SK-N-SH (cell line): ENCODE results near the gene PTH2. TPM values are rescaled to one million over a fixed set of nuclear protein-coding genes. Genes with fewer than 3 reads are reported as not detected.

Experiments used
- CTCF ChIA-PET: fragments of 300-600, 350-600 bp; formaldehyde crosslinking; extraction: SDS; loops from one replicate; lab custom pipeline; 2021; lab: Yijun Ruan, JAX
- POLR2A ChIA-PET: fragments of 350-600 bp; sonication (Branson Sonifier 250); formaldehyde crosslinking; extraction: SDS; loops from one replicate; lab custom pipeline; 2020; ENCODE audit warnings: antibody characterized with exemption, inconsistent platforms; lab: Yijun Ruan, JAX
- DNase-seq: peaks from one replicate; pipeline ENCODE4 v3.0.0; 2012
- H2AFZ ChIP-seq: fragments of 200-600 bp; sonication (generic); 2 replicates; pipeline ENCODE4 v1.8.1; 2016; ENCODE audit warnings: antibody characterized with exemption, mild to moderate bottlenecking, low read depth
- H3F3A ChIP-seq: fragments of 200-600 bp; sonication (generic); replicated peaks from 2 replicates; pipeline ENCODE3; 2016; ENCODE audit warnings: antibody characterized with exemption, mild to moderate bottlenecking; ENCODE audit not compliant: insufficient read depth
- H3K27ac ChIP-seq, 2 experiments: fragments of 200-500 bp in 1 of 2; fragments of 200-600 bp in 1 of 2; sonication (Bioruptor generic) in 1 of 2; sonication (generic), shearing (Covaris generic) in 1 of 2; 2 replicates each; pipeline versions ENCODE4 v1.5.1 to v1.6.1; 2014 to 2016; ENCODE audit warnings: low read depth in 2 of 2, inconsistent platforms in 1 of 2, low read length in 1 of 2, mild to moderate bottlenecking in 1 of 2, mixed read lengths in 1 of 2
- H3K27me3 ChIP-seq: fragments of 200-600 bp; sonication (generic), shearing (Covaris generic); 2 replicates; pipeline ENCODE4 v1.6.1; 2016; ENCODE audit warnings: mixed run types; ENCODE audit not compliant: insufficient read depth
- H3K36me3 ChIP-seq, 2 experiments: fragments of 200-500 bp in 1 of 2; fragments of 200-600 bp in 1 of 2; sonication (Bioruptor generic) in 1 of 2; sonication (generic) in 1 of 2; replicated peaks in 1 of 2; 2 replicates each; pipeline versions ENCODE3 to v1.5.1; 2014 to 2016; ENCODE audit warnings: low read length in 1 of 2, mild to moderate bottlenecking in 1 of 2; ENCODE audit not compliant: insufficient read depth in 2 of 2, control insufficient read depth in 1 of 2
- H3K4me1 ChIP-seq, 2 experiments: fragments of 200-500 bp in 1 of 2; fragments of 200-600 bp in 1 of 2; sonication (Bioruptor generic) in 1 of 2; sonication (generic), shearing (Covaris generic) in 1 of 2; 2 replicates each; pipeline versions ENCODE4 v1.5.1 to v1.6.1; 2014 to 2016; ENCODE audit warnings: low read depth in 1 of 2, low read length in 1 of 2, mixed run types in 1 of 2; ENCODE audit not compliant: insufficient read depth in 2 of 2, control insufficient read depth in 1 of 2
- H3K4me2 ChIP-seq: fragments of 200-600 bp; sonication (generic), shearing (Covaris generic); 2 replicates; pipeline ENCODE4 v1.6.1; 2017; ENCODE audit warnings: mixed run types
- H3K4me3 ChIP-seq, 2 experiments: fragments of 200-500 bp in 1 of 2; fragments of 200-600 bp in 1 of 2; sonication (Bioruptor generic) in 1 of 2; sonication (generic), shearing (Covaris generic) in 1 of 2; 2 replicates each; pipeline versions ENCODE4 v1.5.1 to v1.8.1; 2014 to 2016; ENCODE audit warnings: low read depth in 2 of 2, inconsistent platforms in 1 of 2, low read length in 1 of 2, mild to moderate bottlenecking in 1 of 2, mixed read lengths in 1 of 2, moderate library complexity in 1 of 2
- H3K79me2 ChIP-seq: fragments of 200-600 bp; sonication (generic); 2 replicates; pipeline ENCODE4 v1.8.1; 2017; ENCODE audit warnings: mild to moderate bottlenecking; ENCODE audit not compliant: insufficient read depth
- H3K9ac ChIP-seq: fragments of 200-600 bp; sonication (generic); 2 replicates; pipeline ENCODE4 v1.6.1; 2017; ENCODE audit warnings: mixed run types
- H3K9me2 ChIP-seq: fragments of 200-600 bp; sonication (generic); 2 replicates; pipeline ENCODE4 v1.6.1; 2017; ENCODE audit warnings: mixed run types
- H3K9me3 ChIP-seq: fragments of 200-600 bp; sonication (generic); 2 replicates; pipeline ENCODE4 v1.6.1; 2017; ENCODE audit warnings: mixed run types, mild to moderate bottlenecking, moderate library complexity
- H4K20me1 ChIP-seq: fragments of 200-600 bp; sonication (generic); 2 replicates; pipeline ENCODE4 v1.6.1; 2017; ENCODE audit warnings: mild to moderate bottlenecking, mixed run types; ENCODE audit not compliant: insufficient read depth
- ELF1 ChIP-seq: IDR thresholded peaks from 2 replicates; pipeline ENCODE4 v1.4.0; 2012
- FOXM1 ChIP-seq: IDR thresholded peaks from 2 replicates; pipeline ENCODE4 v1.4.0; 2012; ENCODE audit warnings: low read depth, mild to moderate bottlenecking
- IRF3 ChIP-seq: fragments of 150-350 bp; IDR thresholded peaks from 2 replicates; pipeline ENCODE4 v1.6.1; 2016; ENCODE audit warnings: mild to moderate bottlenecking, low read depth, low read length
- PBX3 ChIP-seq: IDR thresholded peaks from 2 replicates; pipeline ENCODE4; 2012
- RFX5 ChIP-seq: IDR thresholded peaks from 2 replicates; pipeline ENCODE4 v1.6.1; 2012; ENCODE audit warnings: mild to moderate bottlenecking, improper control_type of control experiment, low read length
- TAF1 ChIP-seq: IDR thresholded peaks from 2 replicates; pipeline ENCODE4 v1.6.1; 2012; ENCODE audit warnings: low read depth, mild to moderate bottlenecking, low read length, moderate library complexity, borderline replicate concordance
- TCF12 ChIP-seq: IDR thresholded peaks from 2 replicates; pipeline ENCODE4 v1.4.0; 2012
- USF2 ChIP-seq: fragments of 150-350 bp; IDR thresholded peaks from 2 replicates; pipeline ENCODE4 v1.6.1; 2017; ENCODE audit warnings: antibody characterized with exemption, low read length, low read depth, borderline replicate concordance
- WGBS: methylation state at CpG from one replicate; pipeline ENCODE4 v1.1.6; 2017; ENCODE audit warnings: low lambda C conversion rate; 5-methylcytosine and 5-hydroxymethylcytosine counted together
- polyA plus RNA-seq, 3 experiments: library from polyadenylated mRNA; depleted of rRNA; stranded (reverse); fragments of >200 nt; gene quantifications; 2 replicates each; pipeline ENCODE4 v1.2.3, GENCODE V29; 2012
- TF ChIP-seq, protein P1 (sequence below): IDR thresholded peaks from 2 replicates; pipeline ENCODE4 v1.4.0; 2012; ENCODE audit warnings: low read depth, borderline replicate concordance

PTH2 gene
- polyA plus RNA-seq, 1 of the 3 experiments (the other 2 are of a cell fraction) = not detected

- no peak for DNase-seq
- Histone ChIP-seq H3K4me3 (no peak overlapping the region), H3K27me3 (no peaks in the 10 kb centered on the region), H2AFZ (no peak overlapping the region), H3K9me3 (no peaks in the 10 kb centered on the region), H3K27ac (no peak overlapping the region), H3K9ac (no peak overlapping the region), H3K4me1 (peaks cover 0 to 8% of the 10 kb centered on the region in 2 experiments; a peak in 1 of 4 replicates), H3K4me2 (no peak overlapping the region), H3K9me2 (no peaks in the 10 kb centered on the region), H3K79me2 (peaks cover 30% of the 10 kb centered on the region), H3F3A (peaks cover 23% of the 10 kb centered on the region), H3K36me3 (no peaks in the 10 kb centered on the region), H4K20me1 (no peaks in the 10 kb centered on the region)
- TF ChIP-seq USF2 = no peak
- no peak for TF ChIP-seq FOXM1
- no peak for TF ChIP-seq PBX3
- no peak for TF ChIP-seq TCF12
- TF ChIP-seq ELF1 = no peak
- no peak for TF ChIP-seq IRF3
- TF ChIP-seq, protein P1, sequence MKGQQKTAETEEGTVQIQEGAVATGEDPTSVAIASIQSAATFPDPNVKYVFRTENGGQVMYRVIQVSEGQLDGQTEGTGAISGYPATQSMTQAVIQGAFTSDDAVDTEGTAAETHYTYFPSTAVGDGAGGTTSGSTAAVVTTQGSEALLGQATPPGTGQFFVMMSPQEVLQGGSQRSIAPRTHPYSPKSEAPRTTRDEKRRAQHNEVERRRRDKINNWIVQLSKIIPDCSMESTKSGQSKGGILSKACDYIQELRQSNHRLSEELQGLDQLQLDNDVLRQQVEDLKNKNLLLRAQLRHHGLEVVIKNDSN = no peak
- WGBS = 79% methylated on average over 5 of the region's 5 CpGs
- CTCF ChIA-PET = interaction anchor here (1.0 kb wide), 1 partner anchor 91 kb away, joined by 4 read pairs; no protein-coding TSS in a partner anchor
- POLR2A ChIA-PET = no interaction called here
Measured at GRCh38 chr19:49455773-49456172, 32.5 kb upstream of the PTH2 start.

- peaks cover 45% of the 10 kb centered on the region for H3K79me2 ChIP-seq
- H4K20me1 ChIP-seq = no peaks in the 10 kb centered on the region
- H3K9me2 ChIP-seq = no peaks in the 10 kb centered on the region
- peak; percentile 5; the same call in 1 of the 2 replicates for TF ChIP-seq RFX5
- no peak for TF ChIP-seq TAF1
- DNase-seq = no peak
- ChIA-PET CTCF (interaction anchor here (0.6 to 1.0 kb wide), 3 partner anchors 8 to 64 kb away, joined by 3 to 4 read pairs (median 3); no protein-coding TSS in a partner anchor), POLR2A (interaction anchor here (1.0 to 2.6 kb wide), 4 partner anchors 25 to 82 kb away, joined by 3 to 14 read pairs (median 4); partner anchors contain the start of gene RPS11)
- peak overlapping the region; percentile 97 for H3K4me2 ChIP-seq
- peak overlapping the region; percentile 61 to 77 for H3K4me3 ChIP-seq
- H3K9me3 ChIP-seq = no peaks in the 10 kb centered on the region
- no peaks in the 10 kb centered on the region for H3K27me3 ChIP-seq
- WGBS = 34% methylated on average over 10 of the region's 10 CpGs
- H2AFZ ChIP-seq = peak overlapping the region; percentile 83
- peaks cover 0 to 18% of the 10 kb centered on the region in 2 experiments; a peak in 2 of 4 replicates for H3K4me1 ChIP-seq
- H3K27ac ChIP-seq = peak overlapping the region; percentile 92 to 95
- H3K36me3 ChIP-seq = peaks cover 4 to 9% of the 10 kb centered on the region in 2 experiments
- H3F3A ChIP-seq = peaks cover 25% of the 10 kb centered on the region
- peak overlapping the region; percentile 97 for H3K9ac ChIP-seq
Measured at GRCh38 chr19:49453757-49454240, 30.6 kb upstream of the PTH2 start.
